ENCODE data around the gene AP1S1.
A peak's percentile ranks its signal among the peaks of the same experiment; 100 is the strongest.
"Not testable (repeated sequence)": the region's sequence is repeated elsewhere in the genome, so short reads cannot be mapped to it uniquely, and the experiment has no call there.

AP1S1 gene

GRCh38 chr7:101200504-101200861 is 46.2 kb downstream of the AP1S1 start:
- Histone ChIP-seq H3K4me3 (ENCODE audit: low read length) (no peak overlapping the region), H3K23ac (ENCODE audit: low read length) (no peak overlapping the region), H2BK5ac (ENCODE audit: low read length) (no peak overlapping the region), H4K8ac (ENCODE audit: low read depth, low read length) (no peak overlapping the region), H3K18ac (ENCODE audit: low read length) (no peak overlapping the region), H2BK120ac (ENCODE audit: low read depth, low read length) (no peak overlapping the region), H3K36me3 (ENCODE audit: control insufficient read depth, insufficient read depth, low read length) (no peaks in the 10 kb centered on the region), H3K4me2 (ENCODE audit: low read length) (no peak overlapping the region), H3K4me1 (ENCODE audit: control insufficient read depth, low read depth, low read length) (no peaks in the 10 kb centered on the region), H3K27me3 (ENCODE audit: insufficient read depth, low read length, poor library complexity) (no peaks in the 10 kb centered on the region), H4K5ac (ENCODE audit: low read length) (no peak overlapping the region), H3K4ac (ENCODE audit: low read depth, low read length) (no peak overlapping the region), H2BK15ac (replicated peaks; ENCODE audit: low read depth) (no peak overlapping the region), H3K79me1 (ENCODE audit: low read length) (no peaks in the 10 kb centered on the region), H3K9ac (ENCODE audit: low read length) (no peak overlapping the region), H2AK5ac (ENCODE audit: low read length) (no peak overlapping the region), H3K56ac (ENCODE audit: low read length) (peak overlapping the region; percentile 5), H3K27ac (ENCODE audit: low read depth, low read length) (no peak overlapping the region), H3K79me2 (ENCODE audit: control insufficient read depth, insufficient read depth, low read length) (no peaks in the 10 kb centered on the region)
- no CpG with 5 or more reads among the region's 2 CpGs for WGBS (ENCODE audit: extremely low coverage, insufficient coverage, low lambda C conversion rate)
- DNase-seq, result no peak

DNA sequence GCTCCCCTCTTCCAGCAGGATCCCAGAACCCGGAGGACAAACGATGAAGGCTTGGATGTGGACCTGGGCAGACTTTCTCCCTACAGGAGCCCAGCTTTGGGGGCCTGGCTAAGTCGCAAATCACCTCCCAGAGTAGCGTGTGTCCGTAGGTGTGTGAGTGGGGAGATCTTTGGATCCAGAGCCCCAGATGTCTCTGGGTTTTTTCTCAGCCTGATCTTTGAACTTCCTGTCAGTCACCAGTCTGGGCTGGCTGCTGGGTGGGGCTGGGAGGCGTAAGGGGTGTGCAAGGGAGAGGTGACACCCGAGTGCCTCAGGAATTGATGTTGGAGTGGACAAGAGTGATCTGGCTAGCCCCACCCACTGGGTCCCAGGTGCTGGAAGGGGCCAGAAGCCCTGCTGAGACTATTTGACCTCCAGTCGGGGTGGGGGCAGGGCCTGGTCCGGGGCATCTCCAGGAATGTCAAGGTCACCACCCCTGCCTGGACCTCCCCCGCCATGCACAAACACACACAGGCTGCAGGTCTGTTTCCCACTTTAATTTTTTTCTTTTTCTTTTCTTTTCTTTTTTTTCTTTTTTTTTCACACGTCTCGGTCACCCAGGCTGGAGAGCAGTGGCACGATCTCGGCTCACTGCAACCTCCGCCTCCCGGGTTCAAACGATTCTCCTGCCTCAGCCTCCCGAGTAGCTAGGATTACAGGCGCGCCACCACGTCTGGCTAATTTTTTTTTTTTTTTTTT is 46.8 kb downstream of the AP1S1 start, which contains the start of gene MOGAT3:
TSS of gene MOGAT3 (minus strand) at position 175 of the 738 bp plus-strand sequence. CDS start 182 bp downstream, outside the sequence.
- H3K79me1 ChIP-seq (ENCODE audit: low read length), result no peaks in the 10 kb centered on the region
- H3K4me3 ChIP-seq (ENCODE audit: low read length), result peak within 1 kb of the TSS; percentile 23
- H3K9ac ChIP-seq (ENCODE audit: low read length), result peak within 1 kb of the TSS; percentile 61
- H3K36me3 ChIP-seq (ENCODE audit: control insufficient read depth, insufficient read depth, low read length), result no peaks in the 10 kb centered on the region
- H3K27ac ChIP-seq (ENCODE audit: low read depth, low read length), result no peak within 1 kb of the TSS
- DNase-seq, result no peak
- no peak within 1 kb of the TSS for H2BK15ac ChIP-seq (replicated peaks; ENCODE audit: low read depth)
- WGBS (ENCODE audit: extremely low coverage, insufficient coverage, low lambda C conversion rate), result no CpG with 5 or more reads among the region's 21 CpGs
- H3K4ac ChIP-seq (ENCODE audit: low read depth, low read length), result no peak within 1 kb of the TSS
- no peak within 1 kb of the TSS for H3K18ac ChIP-seq (ENCODE audit: low read length)
- H3K79me2 ChIP-seq (ENCODE audit: control insufficient read depth, insufficient read depth, low read length), result no peaks in the 10 kb centered on the region
- no peaks in the 10 kb centered on the region for H3K4me1 ChIP-seq (ENCODE audit: control insufficient read depth, low read depth, low read length)
- peak within 1 kb of the TSS; percentile 78 for H3K56ac ChIP-seq (ENCODE audit: low read length)
- peak within 1 kb of the TSS; percentile 58 for H3K4me2 ChIP-seq (ENCODE audit: low read length)
- no peak within 1 kb of the TSS for H3K23ac ChIP-seq (ENCODE audit: low read length)
- H2BK5ac ChIP-seq (ENCODE audit: low read length), result no peak within 1 kb of the TSS
- H2AK5ac ChIP-seq (ENCODE audit: low read length), result no peak within 1 kb of the TSS
- H2BK120ac ChIP-seq (ENCODE audit: low read depth, low read length), result peak within 1 kb of the TSS; percentile 7
- no peak within 1 kb of the TSS for H4K5ac ChIP-seq (ENCODE audit: low read length)
- H4K8ac ChIP-seq (ENCODE audit: low read depth, low read length), result no peak within 1 kb of the TSS
- H3K27me3 ChIP-seq (ENCODE audit: insufficient read depth, low read length, poor library complexity), result no peaks in the 10 kb centered on the region

GRCh38 chr7:101201695-101202602 is 47.7 kb downstream of the AP1S1 start:
- H4K5ac ChIP-seq (ENCODE audit: low read length), result no peak overlapping the region
- peak overlapping the region; percentile 23 for H3K4me3 ChIP-seq (ENCODE audit: low read length)
- no CpG with 5 or more reads among the region's 75 CpGs for WGBS (ENCODE audit: extremely low coverage, insufficient coverage, low lambda C conversion rate)
- H3K36me3 ChIP-seq (ENCODE audit: control insufficient read depth, insufficient read depth, low read length), result no peaks in the 10 kb centered on the region
- H3K18ac ChIP-seq (ENCODE audit: low read length), result no peak overlapping the region
- no peak overlapping the region for H4K8ac ChIP-seq (ENCODE audit: low read depth, low read length)
- no peaks in the 10 kb centered on the region for H3K79me2 ChIP-seq (ENCODE audit: control insufficient read depth, insufficient read depth, low read length)
- no peak overlapping the region for H3K27ac ChIP-seq (ENCODE audit: low read depth, low read length)
- H3K56ac ChIP-seq (ENCODE audit: low read length), result peak overlapping the region; percentile 78
- H3K4me2 ChIP-seq (ENCODE audit: low read length), result peak overlapping the region; percentile 58
- H3K4ac ChIP-seq (ENCODE audit: low read depth, low read length), result no peak overlapping the region
- H3K27me3 ChIP-seq (ENCODE audit: insufficient read depth, low read length, poor library complexity), result no peaks in the 10 kb centered on the region
- no peak overlapping the region for H2BK5ac ChIP-seq (ENCODE audit: low read length)
- no peaks in the 10 kb centered on the region for H3K79me1 ChIP-seq (ENCODE audit: low read length)
- H2BK15ac ChIP-seq (replicated peaks; ENCODE audit: low read depth), result no peak overlapping the region
- no peaks in the 10 kb centered on the region for H3K4me1 ChIP-seq (ENCODE audit: control insufficient read depth, low read depth, low read length)
- no peak overlapping the region for H2AK5ac ChIP-seq (ENCODE audit: low read length)
- peak overlapping the region; percentile 61 for H3K9ac ChIP-seq (ENCODE audit: low read length)
- DNase-seq, result no peak
- peak overlapping the region; percentile 7 for H2BK120ac ChIP-seq (ENCODE audit: low read depth, low read length)
- no peak overlapping the region for H3K23ac ChIP-seq (ENCODE audit: low read length)

DNA sequence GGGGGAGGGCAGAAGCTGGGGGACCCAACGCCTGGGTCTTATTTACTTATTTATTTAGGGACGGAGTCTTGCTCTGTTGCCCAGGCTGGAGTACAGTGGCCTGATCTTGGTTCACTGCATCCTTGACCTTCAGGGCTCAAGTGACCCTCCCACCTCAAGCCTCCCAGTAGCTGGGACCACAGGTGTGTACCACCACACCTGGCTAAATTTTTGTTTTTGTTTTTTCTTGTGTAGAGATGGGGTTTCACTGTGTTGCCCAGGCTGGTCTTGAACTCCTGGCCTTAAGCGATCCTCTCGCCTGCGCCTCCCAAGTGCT is 48.3 kb downstream of the AP1S1 start:
- Histone ChIP-seq H3K18ac (ENCODE audit: low read length) (no peak overlapping the region), H3K79me1 (ENCODE audit: low read length) (no peaks in the 10 kb centered on the region), H3K23ac (ENCODE audit: low read length) (no peak overlapping the region), H2BK120ac (ENCODE audit: low read depth, low read length) (no peak overlapping the region), H3K56ac (ENCODE audit: low read length) (no peak overlapping the region), H3K27me3 (ENCODE audit: insufficient read depth, low read length, poor library complexity) (no peaks in the 10 kb centered on the region), H4K5ac (ENCODE audit: low read length) (no peak overlapping the region), H3K36me3 (ENCODE audit: control insufficient read depth, insufficient read depth, low read length) (no peaks in the 10 kb centered on the region), H3K4ac (ENCODE audit: low read depth, low read length) (no peak overlapping the region), H2BK15ac (replicated peaks; ENCODE audit: low read depth) (no peak overlapping the region), H3K9ac (ENCODE audit: low read length) (no peak overlapping the region), H3K27ac (ENCODE audit: low read depth, low read length) (no peak overlapping the region), H3K4me1 (ENCODE audit: control insufficient read depth, low read depth, low read length) (no peaks in the 10 kb centered on the region), H2AK5ac (ENCODE audit: low read length) (no peak overlapping the region), H2BK5ac (ENCODE audit: low read length) (no peak overlapping the region), H3K4me2 (ENCODE audit: low read length) (no peak overlapping the region), H3K4me3 (ENCODE audit: low read length) (no peak overlapping the region), H3K79me2 (ENCODE audit: control insufficient read depth, insufficient read depth, low read length) (no peaks in the 10 kb centered on the region), H4K8ac (ENCODE audit: low read depth, low read length) (no peak overlapping the region)
- no peak for DNase-seq
- WGBS (ENCODE audit: extremely low coverage, insufficient coverage, low lambda C conversion rate), result no CpG with 5 or more reads among the region's 5 CpGs

DNA sequence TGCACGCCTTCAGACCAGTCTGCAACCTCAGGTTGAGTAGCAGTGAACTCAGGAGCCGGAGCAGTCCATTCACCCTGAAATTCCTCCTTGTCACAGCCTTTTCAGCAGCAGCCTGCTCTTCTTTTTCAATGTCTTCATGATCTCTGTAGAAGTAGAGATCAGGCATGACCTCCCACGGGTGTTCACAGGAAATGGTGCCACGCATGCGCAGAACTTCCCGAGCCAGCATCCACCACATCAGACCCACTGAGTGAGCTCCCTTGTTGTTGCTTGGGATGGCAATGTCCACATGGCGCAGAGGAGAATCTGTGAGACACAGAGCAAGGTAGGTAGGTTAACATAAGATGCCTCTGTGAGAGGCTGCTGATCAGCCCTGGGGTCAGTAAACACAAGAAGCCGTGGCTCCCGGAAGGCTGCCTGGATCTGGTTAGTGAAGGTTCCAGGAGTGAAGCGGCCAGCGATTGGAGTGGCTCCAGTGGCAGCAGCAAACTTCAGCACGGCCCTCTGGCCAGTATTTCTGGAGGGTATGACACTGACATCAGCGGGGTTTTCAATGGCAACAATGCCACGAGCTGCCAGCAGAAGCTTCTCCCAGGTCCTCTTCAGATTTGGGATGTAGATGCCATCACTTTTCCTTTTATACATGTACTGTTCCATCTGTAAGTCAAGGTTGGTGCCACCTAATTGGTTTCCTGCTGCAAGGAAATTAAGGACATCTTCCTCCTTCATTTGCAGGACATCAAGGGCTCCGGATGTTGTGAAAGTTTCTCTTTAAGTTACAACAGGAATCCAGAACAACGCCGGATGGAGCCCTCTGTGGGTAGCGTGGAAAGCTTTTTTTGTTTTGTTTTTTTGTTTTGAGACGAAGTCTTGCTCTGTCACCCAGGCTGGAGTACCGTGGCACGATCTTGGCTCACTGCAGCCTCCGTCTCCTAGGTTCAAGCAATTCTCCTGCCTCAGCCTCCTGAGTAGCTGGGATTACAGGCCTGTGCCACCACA is 49.8 kb downstream of the AP1S1 start:
- not testable (repeated sequence) for H2AK5ac ChIP-seq (ENCODE audit: low read length); H3K4ac ChIP-seq (ENCODE audit: low read depth, low read length); H3K79me1 ChIP-seq (ENCODE audit: low read length); H3K18ac ChIP-seq (ENCODE audit: low read length); H2BK120ac ChIP-seq (ENCODE audit: low read depth, low read length); H2BK15ac ChIP-seq (replicated peaks; ENCODE audit: low read depth); H3K27me3 ChIP-seq (ENCODE audit: insufficient read depth, low read length, poor library complexity); H3K27ac ChIP-seq (ENCODE audit: low read depth, low read length); H3K56ac ChIP-seq (ENCODE audit: low read length); H4K8ac ChIP-seq (ENCODE audit: low read depth, low read length); H3K9ac ChIP-seq (ENCODE audit: low read length); H3K4me1 ChIP-seq (ENCODE audit: control insufficient read depth, low read depth, low read length); DNase-seq; H4K5ac ChIP-seq (ENCODE audit: low read length); H3K36me3 ChIP-seq (ENCODE audit: control insufficient read depth, insufficient read depth, low read length); H3K79me2 ChIP-seq (ENCODE audit: control insufficient read depth, insufficient read depth, low read length); H3K4me2 ChIP-seq (ENCODE audit: low read length); H2BK5ac ChIP-seq (ENCODE audit: low read length); H3K4me3 ChIP-seq (ENCODE audit: low read length); H3K23ac ChIP-seq (ENCODE audit: low read length)
- no CpG with 5 or more reads among the region's 22 CpGs for WGBS (ENCODE audit: extremely low coverage, insufficient coverage, low lambda C conversion rate)
